Neural progenitor cell (in vitro differentiated cells): ENCODE data around the gene TNIP1. TPM values are rescaled to one million over a fixed set of nuclear protein-coding genes. Genes with fewer than 3 reads are reported as not detected.

Experiments
- DNase-seq: peaks from one replicate; pipeline ENCODE4 v3.0.0-alpha.2; 2016; ENCODE audit warnings: low spot score
- H2AFZ ChIP-seq: fragments of 200-600 bp; sonication (generic); replicated peaks from 2 replicates; pipeline ENCODE4 v1.6.1; 2016; ENCODE audit warnings: antibody characterized with exemption
- H3F3A ChIP-seq: fragments of 200-600 bp; sonication (generic); 2 replicates; pipeline ENCODE4 v1.6.1; 2016; ENCODE audit warnings: antibody characterized with exemption, low read depth
- H3K27ac ChIP-seq: fragments of 200-600 bp; sonication (generic); 2 replicates; pipeline ENCODE4 v1.5.1; 2016; ENCODE audit warnings: mild to moderate bottlenecking
- H3K27me3 ChIP-seq: fragments of 200-600 bp; sonication (generic); 2 replicates; pipeline ENCODE4 v1.6.1; 2016; ENCODE audit warnings: mild to moderate bottlenecking, moderate library complexity
- H3K36me3 ChIP-seq: fragments of 200-600 bp; sonication (generic); 2 replicates; pipeline ENCODE4 v1.5.1; 2016
- H3K4me1 ChIP-seq: fragments of 200-600 bp; sonication (generic); 2 replicates; pipeline ENCODE4 v1.6.1; 2016; ENCODE audit warnings: mixed run types
- H3K4me2 ChIP-seq: fragments of 200-600 bp; sonication (generic); 2 replicates; pipeline ENCODE4 v1.6.1; 2016
- H3K4me3 ChIP-seq: fragments of 200-600 bp; sonication (generic); 2 replicates; pipeline ENCODE4 v1.5.1; 2016
- H3K79me2 ChIP-seq: fragments of 200-600 bp; sonication (generic); 2 replicates; pipeline ENCODE4 v1.6.1; 2016; ENCODE audit warnings: low read depth
- H3K9ac ChIP-seq: fragments of 200-600 bp; sonication (generic); 2 replicates; pipeline ENCODE4 v1.6.1; 2016
- H3K9me3 ChIP-seq: fragments of 200-600 bp; sonication (generic); 2 replicates; pipeline ENCODE4 v1.5.1; 2016; ENCODE audit warnings: low read depth
- H4K20me1 ChIP-seq: fragments of 200-600 bp; sonication (generic); 2 replicates; pipeline ENCODE4 v1.6.1; 2016; ENCODE audit warnings: low read depth
- H3K27ac Mint-ChIP-seq: 3 replicates; pipeline ENCODE4 v1.8.0; 2021; ENCODE audit warnings: mixed read lengths
- H3K27me3 Mint-ChIP-seq: 2 replicates; pipeline ENCODE4 v1.8.0; 2022; ENCODE audit warnings: low read depth, mild to moderate bottlenecking, inconsistent platforms, moderate library complexity, mixed read lengths; ENCODE audit not compliant: insufficient read depth
- H3K36me3 Mint-ChIP-seq: 3 replicates; pipeline ENCODE4 v1.8.0; 2021; ENCODE audit warnings: mixed read lengths
- H3K4me1 Mint-ChIP-seq: 3 replicates; pipeline ENCODE4 v1.8.0; 2021; ENCODE audit warnings: mixed read lengths
- H3K4me3 Mint-ChIP-seq: 3 replicates; pipeline ENCODE4 v1.8.0; 2021; ENCODE audit warnings: mild to moderate bottlenecking, moderate library complexity, mixed read lengths
- H3K9me3 Mint-ChIP-seq: 3 replicates; pipeline ENCODE4 v1.8.0; 2020; ENCODE audit warnings: mixed read lengths
- CTCF ChIP-seq: fragments of 200-600 bp; sonication (generic); IDR thresholded peaks from 2 replicates; pipeline ENCODE4 v1.5.1; 2017; ENCODE audit warnings: antibody characterized with exemption, mild to moderate bottlenecking
- EZH2 ChIP-seq: fragments of 200-600 bp; sonication (generic); IDR thresholded peaks from 2 replicates; pipeline ENCODE4 v1.6.1; 2017; ENCODE audit warnings: antibody characterized with exemption, mild to moderate bottlenecking, moderate library complexity
- EZH2phosphoT487 ChIP-seq: fragments of 200-600 bp; sonication (generic); IDR thresholded peaks from 2 replicates; pipeline ENCODE4 v1.6.1; 2017; ENCODE audit warnings: antibody characterized with exemption
- total RNA-seq: library from RNA; depleted of rRNA; stranded (reverse); fragments of >200 nt; gene quantifications from 2 replicates; pipeline ENCODE4 v1.2.3, GENCODE V29; 2015; ENCODE audit warnings: low replicate concordance

Gene TNIP1
- total RNA-seq, 1 donor from 2014 or later, result 33.5 TPM

DNA sequence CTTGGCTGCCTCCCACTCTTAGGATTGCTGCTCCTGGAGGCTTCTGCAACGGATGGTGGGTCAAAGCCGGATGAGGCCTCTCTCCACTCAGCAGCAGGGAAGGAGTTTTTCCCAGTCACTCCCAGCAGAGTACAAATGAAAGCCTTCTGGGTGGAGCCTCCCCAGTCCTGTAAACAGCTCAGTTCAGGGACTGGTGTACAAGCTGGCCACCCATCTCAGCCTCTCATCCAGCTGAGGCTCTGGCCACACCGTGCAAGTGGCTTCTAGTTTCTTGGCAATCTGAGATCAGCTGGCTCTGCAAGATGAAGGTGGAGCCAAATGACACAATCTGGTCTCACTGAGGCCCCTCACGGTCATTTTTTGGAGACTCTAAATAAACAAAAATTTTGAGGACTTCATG is 50.5 kb downstream of the TNIP1 start:
- H3K79me2 ChIP-seq, result no peaks in the 10 kb centered on the region
- no peaks in the 10 kb centered on the region for H3K4me1 ChIP-seq
- Mint-ChIP-seq H3K4me1 (no peaks in the 10 kb centered on the region), H3K9me3 (no peaks in the 10 kb centered on the region), H3K4me3 (no peak overlapping the region), H3K36me3 (peaks cover 19% of the 10 kb centered on the region), H3K27ac (no peak overlapping the region), H3K27me3 (no peaks in the 10 kb centered on the region)
- no peak overlapping the region for H2AFZ ChIP-seq
- H3K9me3 ChIP-seq, result no peaks in the 10 kb centered on the region
- no peak overlapping the region for H3K4me2 ChIP-seq
- H3K9ac ChIP-seq, result no peak overlapping the region
- no peak for DNase-seq
- no peaks in the 10 kb centered on the region for H4K20me1 ChIP-seq
- no peaks in the 10 kb centered on the region for H3F3A ChIP-seq
- no peak overlapping the region for H3K27ac ChIP-seq
- TF ChIP-seq EZH2phosphoT487 (no peak), EZH2 (no peak), CTCF (no peak)
- H3K4me3 ChIP-seq, result no peak overlapping the region
- no peaks in the 10 kb centered on the region for H3K27me3 ChIP-seq
- no peaks in the 10 kb centered on the region for H3K36me3 ChIP-seq

GRCh38 chr5:151030056-151030336 is 50.8 kb downstream of the TNIP1 start:
- H3K4me2 ChIP-seq, result no peak overlapping the region
- H3K79me2 ChIP-seq, result no peaks in the 10 kb centered on the region
- DNase-seq, result no peak
- H3K27me3 ChIP-seq, result no peaks in the 10 kb centered on the region
- H3F3A ChIP-seq, result no peaks in the 10 kb centered on the region
- no peaks in the 10 kb centered on the region for H3K4me1 ChIP-seq
- TF ChIP-seq CTCF (no peak), EZH2phosphoT487 (no peak), EZH2 (no peak)
- no peaks in the 10 kb centered on the region for H3K4me1 Mint-ChIP-seq
- no peaks in the 10 kb centered on the region for H4K20me1 ChIP-seq
- H3K9me3 Mint-ChIP-seq, result no peaks in the 10 kb centered on the region
- no peak overlapping the region for H3K4me3 Mint-ChIP-seq
- H3K9ac ChIP-seq, result no peak overlapping the region
- H3K36me3 ChIP-seq, result no peaks in the 10 kb centered on the region
- H3K4me3 ChIP-seq, result no peak overlapping the region
- H3K9me3 ChIP-seq, result no peaks in the 10 kb centered on the region
- no peak overlapping the region for H3K27ac Mint-ChIP-seq
- H3K27ac ChIP-seq, result no peak overlapping the region
- H2AFZ ChIP-seq, result no peak overlapping the region
- H3K36me3 Mint-ChIP-seq, result peaks cover 19% of the 10 kb centered on the region
- no peaks in the 10 kb centered on the region for H3K27me3 Mint-ChIP-seq

GRCh38 chr5:151029179-151030055 is 51.4 kb downstream of the TNIP1 start:
- H3K36me3 ChIP-seq, result no peaks in the 10 kb centered on the region
- no peak overlapping the region for H3K9ac ChIP-seq
- TF ChIP-seq EZH2, result no peak
- TF ChIP-seq CTCF, result no peak
- TF ChIP-seq EZH2phosphoT487, result no peak
- no peak overlapping the region for H3K4me2 ChIP-seq
- no peak overlapping the region for H3K27ac ChIP-seq
- H3K4me1 Mint-ChIP-seq, result no peaks in the 10 kb centered on the region
- H3K9me3 ChIP-seq, result no peaks in the 10 kb centered on the region
- DNase-seq, result no peak
- H3K27ac Mint-ChIP-seq, result no peak overlapping the region
- H3K27me3 Mint-ChIP-seq, result no peaks in the 10 kb centered on the region
- no peaks in the 10 kb centered on the region for H3F3A ChIP-seq
- H3K4me3 Mint-ChIP-seq, result no peak overlapping the region
- no peaks in the 10 kb centered on the region for H3K27me3 ChIP-seq
- H3K9me3 Mint-ChIP-seq, result no peaks in the 10 kb centered on the region
- no peaks in the 10 kb centered on the region for H3K79me2 ChIP-seq
- H3K36me3 Mint-ChIP-seq, result peaks cover 17% of the 10 kb centered on the region
- no peaks in the 10 kb centered on the region for H3K4me1 ChIP-seq
- H2AFZ ChIP-seq, result no peak overlapping the region
- H3K4me3 ChIP-seq, result no peak overlapping the region
- no peaks in the 10 kb centered on the region for H4K20me1 ChIP-seq
